ENCODE results near the gene ZNF506. TPM values are rescaled to one million over a fixed set of nuclear protein-coding genes. Genes with fewer than 3 reads are reported as not detected.
"Not testable (repeated sequence)": the region's sequence is repeated elsewhere in the genome, so short reads cannot be mapped to it uniquely, and the experiment has no call there.

ZNF506 gene
- total RNA-seq (5.6 and 10.7 TPM in 2 replicates), polyA plus RNA-seq (4.8 and 6.4 TPM in 2 replicates), polyA minus RNA-seq (11.4 and 16.3 TPM in 2 replicates), Bru-seq, nascent RNA (percentile 79 among the genes with signal in this experiment), BruChase-seq, experiment 1, labeled RNA remaining after a 6-hour chase (percentile 78 among the genes with signal in this experiment), BruChase-seq, experiment 2, labeled RNA remaining after a 2-hour chase (percentile 83 among the genes with signal in this experiment)
- 5.6 and 6.0 TPM in 2 replicates for polyA plus RNA-seq (2011; cell fraction: cytosol; rRNA removed)
- 8.4 and 10.8 TPM in 2 replicates for polyA plus RNA-seq (2011; cell fraction: nucleus; rRNA removed)
- polyA plus RNA-seq (2012) = 3.2 and 7.3 TPM in 2 replicates
- not detected for polyA minus RNA-seq (2011; cell fraction: cytosol; rRNA and poly(A)+ RNA removed)
- 17.6 and 22.0 TPM in 2 replicates for polyA minus RNA-seq (2011; cell fraction: nucleus; rRNA and poly(A)+ RNA removed)
- long read RNA-seq, partial matches to known transcripts = 1 of 7 reads
- long read RNA-seq, other reads (novel, unspliced or antisense) = 2 of 7 reads

- peaks cover 1% of the 10 kb centered on the region for H3K9me3 ChIP-seq (replicated peaks; ENCODE audit: control insufficient read depth, insufficient read depth, low read length)
- FAIRE-seq (peak; percentile 43), DNase-seq (ENCODE audit: low read depth, low spot score) (peak; percentile 87)
- ChIA-PET CTCF (interaction anchor here (1.5 kb wide), 2 partner anchors 13 to 416 kb away, joined by 3 to 4 read pairs; no protein-coding TSS in a partner anchor), POLR2A (interaction anchor here (0.6 to 1.7 kb wide), 8 partner anchors 44 to 629 kb away, joined by 3 to 9 read pairs (median 3); partner anchors contain the start of genes ATP13A1, ZNF14, ZNF253 and ZNF93)
- no peaks in the 10 kb centered on the region for H3K36me3 ChIP-seq (ENCODE audit: control insufficient read depth in 2 of 2, extremely low read depth in 1 of 2, insufficient read depth in 2 of 2, low read length in 2 of 2)
- TF ChIP-seq MYC (IDR thresholded peaks at IDR 0.05; ENCODE audit: low read depth, low read length) (no peak), POLR2A (IDR thresholded peaks at IDR 0.05; ENCODE audit: low read depth, low read length) (peak; percentile 83)
- no peaks in the 10 kb centered on the region for H3K27me3 ChIP-seq (ENCODE audit: control insufficient read depth in 2 of 2, insufficient read depth in 2 of 2, low read length in 2 of 2)
- H3K9ac ChIP-seq (replicated peaks; ENCODE audit: extremely low read depth, insufficient read depth, low read length) = peak within 1 kb of the TSS; percentile 67
- TSS peak; percentile 63 for BruUV-seq (replicated peaks)
- H3K4me1 ChIP-seq (ENCODE audit: control insufficient read depth, extremely low read depth, insufficient read depth, low read length) = no peaks in the 10 kb centered on the region
- H4K20me1 ChIP-seq (replicated peaks; ENCODE audit: control insufficient read depth, extremely low read depth, insufficient read depth, low read length) = no peaks in the 10 kb centered on the region
- no peaks in the 10 kb centered on the region for H3K79me2 ChIP-seq (ENCODE audit: control insufficient read depth, insufficient read depth, low read length)
- H3K27ac ChIP-seq (ENCODE audit: insufficient read depth, low read depth, low read length) = peak within 1 kb of the TSS; percentile 31
- intact Hi-C loops (cut with micrococcal nuclease) = loop anchor here (2.0 kb wide), 1 partner anchor 43 kb away; the partner anchor contains the start of gene ZNF253
- H3K4me2 ChIP-seq (ENCODE audit: insufficient read depth, low read length) = peak within 1 kb of the TSS; percentile 41
- H3K4me3 ChIP-seq (replicated peaks in 1 of 3; ENCODE audit: insufficient read depth in 1 of 3, low read depth in 1 of 3, low read length in 3 of 3) = peak within 1 kb of the TSS in 2 of 3 experiments; percentile 55 to 61
- H2AFZ ChIP-seq (ENCODE audit: low read depth, low read length) = peak within 1 kb of the TSS; percentile 51
- H3K9me1 ChIP-seq (replicated peaks; ENCODE audit: control insufficient read depth, extremely low read depth, insufficient read depth, low read length) = no peaks in the 10 kb centered on the region
- dilution Hi-C loops (cut with MboI; ENCODE audit: extremely low pct_ligation_motif_present, low sequenced_read_pairs) = no loop called here
These were observed at the start of gene ZNF506 for GRCh38 chr19:19821366-19821951. Gene ZNF506, minus strand, starts transcription at chr19:19821750. Its CDS starts 147 bp downstream, at chr19:19821603.

- H3K9me3 ChIP-seq (replicated peaks; ENCODE audit: control insufficient read depth, insufficient read depth, low read length); FAIRE-seq; H3K9me1 ChIP-seq (replicated peaks; ENCODE audit: control insufficient read depth, extremely low read depth, insufficient read depth, low read length); H3K4me1 ChIP-seq (ENCODE audit: control insufficient read depth, extremely low read depth, insufficient read depth, low read length); DNase-seq (ENCODE audit: low read depth, low spot score); H4K20me1 ChIP-seq (replicated peaks; ENCODE audit: control insufficient read depth, extremely low read depth, insufficient read depth, low read length); POLR2A ChIA-PET; H3K4me3 ChIP-seq (replicated peaks in 1 of 3; ENCODE audit: insufficient read depth in 1 of 3, low read depth in 1 of 3, low read length in 3 of 3); H3K27ac ChIP-seq (ENCODE audit: insufficient read depth, low read depth, low read length); H3K27me3 ChIP-seq (ENCODE audit: control insufficient read depth in 2 of 2, insufficient read depth in 2 of 2, low read length in 2 of 2); BruUV-seq (replicated peaks); H3K4me2 ChIP-seq (ENCODE audit: insufficient read depth, low read length); H2AFZ ChIP-seq (ENCODE audit: low read depth, low read length); H3K36me3 ChIP-seq (ENCODE audit: control insufficient read depth in 2 of 2, extremely low read depth in 1 of 2, insufficient read depth in 2 of 2, low read length in 2 of 2); H3K9ac ChIP-seq (replicated peaks; ENCODE audit: extremely low read depth, insufficient read depth, low read length); intact Hi-C loops (cut with micrococcal nuclease); dilution Hi-C loops (cut with MboI; ENCODE audit: extremely low pct_ligation_motif_present, low sequenced_read_pairs); CTCF ChIA-PET: not testable (repeated sequence)
- H3K79me2 ChIP-seq (ENCODE audit: control insufficient read depth, insufficient read depth, low read length) = peaks cover 11% of the 10 kb centered on the region
These were observed 48.5 kb upstream of the ZNF506 start for GRCh38 chr19:19870086-19870485.

Data from endothelial cell of umbilical vein (primary cell).